Renal cortex interstitium (tissue), 11 donors: ENCODE measurements around the gene PARVA. TPM values are rescaled to one million over a fixed set of nuclear protein-coding genes. Genes with fewer than 3 reads are reported as not detected.

Source experiments
- DNase-seq, 11 donors: peaks; one replicate each; pipeline ENCODE4 v3.0.0-alpha.2; 2013; ENCODE audit warnings: low read depth in 9 of 11, low spot score in 4 of 11; ENCODE audit errors: extremely low read depth in 1 of 11
- polyA plus RNA-seq, 3 donors: library from polyadenylated mRNA; unstranded; fragments of 120-200 nt; gene quantifications; one replicate each; pipeline ENCODE4 v1.2.1, GENCODE V29; 2013; ENCODE audit not compliant: insufficient read length in 3 of 3

The PARVA gene
- polyA plus RNA-seq, 3 donors: 100 to 122 (median 113) TPM

GRCh38 chr11:12393691-12394090 lies 16.3 kb downstream of the PARVA start:
- no peak for DNase-seq

DNA sequence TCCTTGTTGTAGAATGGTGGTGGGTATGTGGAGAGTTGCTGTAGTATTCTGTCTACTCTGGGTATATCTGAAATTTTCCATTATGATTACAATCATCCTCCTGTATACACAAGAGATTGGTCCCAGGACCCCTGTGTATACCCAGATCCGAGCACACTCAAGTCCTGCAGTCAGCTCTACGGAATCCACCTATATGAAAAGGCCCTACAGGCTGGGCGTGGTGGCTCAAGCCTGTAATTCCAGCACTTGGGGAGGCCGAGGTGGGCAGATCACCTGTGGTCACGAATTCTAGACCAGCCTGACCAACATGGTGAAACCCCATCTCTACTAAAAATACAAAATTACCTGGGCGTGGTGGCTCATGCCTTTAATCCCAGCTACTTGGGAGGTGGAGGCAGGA lies 17.2 kb downstream of the PARVA start:
- DNase-seq: no peak

- no peak for DNase-seq
Measured at GRCh38 chr11:12395333-12395732, 18.0 kb downstream of the PARVA start.

DNA sequence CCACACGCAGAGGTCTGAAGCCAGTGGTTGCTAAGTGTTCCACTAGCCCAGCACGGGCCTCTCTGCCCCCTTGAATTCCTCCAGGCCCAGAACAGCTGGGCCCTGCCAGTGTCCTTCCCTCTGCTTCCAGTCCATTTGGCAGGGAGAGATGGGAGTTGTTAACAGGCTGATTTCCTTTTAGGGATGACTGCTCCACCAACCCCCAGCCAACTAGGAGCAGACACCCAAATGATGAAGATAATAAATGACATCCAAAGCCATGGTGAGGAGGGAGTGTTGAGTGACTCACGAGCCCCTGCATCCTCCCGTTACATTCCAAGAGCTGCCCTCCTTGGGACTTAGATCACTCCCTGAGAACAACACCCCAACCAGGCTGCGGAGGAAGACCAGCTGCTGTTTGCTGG lies 20.6 kb downstream of the PARVA start:
- DNase-seq: peak in 8 of 11 donors; percentile 28 to 78 (median 66)

DNA sequence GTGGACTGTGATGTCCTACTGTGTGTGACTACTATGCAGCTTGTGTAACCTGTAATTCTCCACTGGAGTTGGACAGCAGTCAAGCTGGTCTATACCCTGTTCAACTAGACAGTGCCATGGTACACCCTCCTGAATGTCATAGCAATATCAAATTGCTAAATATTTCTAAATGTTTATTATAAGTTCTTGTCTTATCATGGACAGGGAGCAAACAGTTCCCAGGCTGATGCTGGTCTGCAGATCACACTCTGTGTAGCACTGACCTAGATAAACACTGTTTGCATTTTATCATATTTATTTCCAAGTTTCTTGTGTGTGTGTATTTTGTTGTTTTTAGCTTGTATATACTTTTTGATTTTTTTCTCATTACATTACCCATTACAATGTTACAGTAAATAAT lies 22.0 kb downstream of the PARVA start:
- DNase-seq: no peak

DNA sequence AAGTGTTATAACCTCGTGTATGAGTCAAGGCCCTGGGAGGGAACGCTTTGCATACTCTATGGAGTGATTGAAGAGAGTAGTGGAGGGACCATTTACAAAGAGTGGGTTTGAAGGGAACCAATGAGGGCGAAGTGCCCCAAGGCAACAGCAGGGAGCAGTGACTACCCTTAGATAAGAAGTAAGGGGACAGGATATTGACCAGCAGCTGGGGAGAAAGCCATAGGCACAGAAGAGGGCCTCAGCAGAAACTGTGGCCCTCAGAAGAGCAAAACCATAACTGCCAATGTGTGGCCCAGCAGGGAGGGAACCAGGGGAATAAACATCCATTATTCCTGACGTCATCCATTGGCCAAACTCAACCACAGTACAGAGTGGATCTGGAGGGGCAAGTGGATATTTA lies 24.7 kb downstream of the PARVA start:
- DNase-seq: no peak

DNA sequence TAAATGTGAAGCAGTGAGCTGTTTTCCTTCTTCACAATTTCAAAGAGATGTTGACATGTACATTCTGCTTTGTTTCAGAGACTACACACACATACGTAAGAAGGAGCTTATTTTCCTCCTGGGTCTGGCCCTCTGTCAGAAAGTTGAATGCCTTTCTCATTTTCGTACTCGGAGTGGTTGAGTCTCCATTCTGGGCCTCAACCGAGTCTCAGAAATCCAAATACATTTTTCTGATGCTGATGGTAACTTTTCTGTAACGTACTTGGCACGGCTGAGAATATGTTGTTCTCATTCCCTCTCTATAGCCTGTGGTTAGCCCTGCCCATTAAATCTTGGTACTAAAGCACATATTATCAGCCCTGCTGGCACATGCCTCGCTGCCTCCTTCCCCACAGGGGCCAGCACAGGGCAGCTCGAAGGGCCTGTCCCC lies 25.3 kb downstream of the PARVA start:
- DNase-seq: no peak

GRCh38 chr11:12403122-12403996 lies 26.0 kb downstream of the PARVA start:
- DNase-seq: no peak

DNA sequence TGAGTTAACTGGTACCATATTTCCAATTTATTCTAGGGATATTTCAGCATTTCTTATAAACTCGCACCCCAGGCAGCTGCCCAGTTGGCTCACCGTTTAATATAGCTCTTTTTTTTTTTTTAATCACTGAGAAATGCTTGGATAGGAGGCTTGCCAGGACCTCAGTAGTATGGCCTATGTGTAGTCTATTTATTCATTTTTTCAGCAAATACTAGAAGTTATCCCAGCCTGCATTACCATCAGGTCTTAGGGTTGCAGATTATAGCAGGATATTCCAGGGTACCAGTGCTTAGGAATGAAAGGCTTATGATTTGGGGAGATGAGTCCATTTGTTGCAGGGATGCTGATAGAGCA lies 26.6 kb downstream of the PARVA start:
- no peak for DNase-seq

DNA sequence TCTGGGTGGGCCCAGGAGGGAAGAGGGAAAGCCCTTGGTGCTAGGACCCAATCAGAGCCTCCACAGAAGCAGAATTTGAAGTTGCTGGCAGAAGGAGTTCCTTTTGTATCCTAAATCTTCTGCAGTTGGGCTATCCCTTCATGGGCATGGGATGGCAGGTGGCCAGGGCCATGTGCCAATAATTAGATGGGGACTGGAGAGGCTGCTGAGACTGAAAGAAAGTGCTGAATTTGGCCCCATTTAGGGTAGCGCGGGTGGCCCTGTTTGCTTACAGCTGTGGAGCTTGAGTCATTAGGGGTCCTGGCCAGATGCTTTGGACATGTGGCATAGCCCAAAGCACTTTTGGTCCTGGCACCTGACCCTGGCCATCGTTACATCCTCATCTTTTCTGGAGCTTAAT lies 27.1 kb downstream of the PARVA start:
- DNase-seq: no peak

GRCh38 chr11:12408156-12408770 lies 30.9 kb downstream of the PARVA start:
- no peak for DNase-seq

GRCh38 chr11:12409621-12410005 lies 32.2 kb downstream of the PARVA start:
- DNase-seq: no peak

GRCh38 chr11:12410006-12410728 lies 32.8 kb downstream of the PARVA start:
- no peak for DNase-seq

GRCh38 chr11:12411393-12411792 lies 34.0 kb downstream of the PARVA start:
- no peak for DNase-seq

GRCh38 chr11:12411806-12412727 lies 34.7 kb downstream of the PARVA start:
- DNase-seq: peak in 8 of 11 donors; percentile 33 to 62 (median 54)

DNA sequence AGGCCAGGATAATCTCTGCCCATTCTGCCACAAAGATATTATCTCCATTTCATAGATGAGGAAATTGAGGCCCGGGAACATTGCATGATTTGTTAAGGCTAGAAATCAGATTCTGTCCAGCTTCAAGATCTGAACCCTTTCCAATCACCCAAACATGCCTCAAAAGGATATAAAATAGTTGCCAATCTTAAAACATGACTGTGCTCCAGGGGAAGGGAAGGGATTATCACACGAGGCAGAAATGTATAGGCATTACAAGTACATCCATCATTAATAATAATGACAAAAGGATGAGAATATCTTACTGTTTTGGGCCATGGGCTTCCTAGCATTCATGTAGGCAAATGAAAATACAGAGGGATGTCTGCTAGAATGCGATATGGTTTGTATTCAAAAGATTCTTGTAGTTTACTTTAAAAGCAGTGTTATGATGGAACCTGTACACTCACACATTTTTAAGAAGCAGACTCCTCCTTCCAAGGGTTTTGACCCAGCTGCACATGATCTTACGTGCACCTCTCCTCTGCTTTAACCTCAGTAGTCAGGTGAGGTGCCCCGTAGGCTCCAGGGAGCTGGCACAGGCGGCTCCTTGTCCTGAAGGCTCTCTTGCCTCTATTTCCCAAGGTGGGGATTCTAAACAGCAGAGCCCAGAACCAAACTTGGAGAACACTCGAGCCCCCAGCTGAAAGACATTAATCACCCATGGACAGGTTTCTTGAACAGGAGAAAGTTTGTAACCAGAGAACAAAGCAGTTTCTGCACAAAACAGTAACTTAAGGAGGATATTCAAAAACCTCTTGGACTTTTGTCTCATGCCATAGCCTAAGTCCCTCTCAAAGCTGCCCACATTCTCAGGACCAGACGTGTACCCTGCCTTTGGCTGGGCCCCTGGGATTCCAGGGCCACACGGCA lies 36.0 kb downstream of the PARVA start:
- DNase-seq: no peak

- DNase-seq: no peak
Measured at GRCh38 chr11:12414611-12415010, 37.2 kb downstream of the PARVA start.

GRCh38 chr11:12415342-12415966 lies 38.1 kb downstream of the PARVA start:
- DNase-seq: no peak
